Astrocyte of the spinal cord (primary cell): ENCODE measurements around the gene CNKSR3.

ENCODE experiments used
- DNase-seq: peaks from one replicate; pipeline ENCODE4 v3.0.0; 2011; ENCODE audit warnings: low read depth, low spot score
- H3K4me3 ChIP-seq: 2 replicates; pipeline ENCODE4 v1.5.1; 2011; ENCODE audit warnings: low read depth, mild to moderate bottlenecking, low read length, moderate library complexity
- in situ Hi-C: cut with HindIII; loops from 2 replicates; pipeline ENCODE4 v1.10.0; 2017; ENCODE audit warnings: low sequenced_read_pairs
- TF ChIP-seq, protein P1 (sequence below): IDR thresholded peaks from 2 replicates; pipeline ENCODE4 v1.5.1; 2012; ENCODE audit warnings: low read depth, mild to moderate bottlenecking, low read length, inconsistent platforms

CNKSR3 gene

DNA sequence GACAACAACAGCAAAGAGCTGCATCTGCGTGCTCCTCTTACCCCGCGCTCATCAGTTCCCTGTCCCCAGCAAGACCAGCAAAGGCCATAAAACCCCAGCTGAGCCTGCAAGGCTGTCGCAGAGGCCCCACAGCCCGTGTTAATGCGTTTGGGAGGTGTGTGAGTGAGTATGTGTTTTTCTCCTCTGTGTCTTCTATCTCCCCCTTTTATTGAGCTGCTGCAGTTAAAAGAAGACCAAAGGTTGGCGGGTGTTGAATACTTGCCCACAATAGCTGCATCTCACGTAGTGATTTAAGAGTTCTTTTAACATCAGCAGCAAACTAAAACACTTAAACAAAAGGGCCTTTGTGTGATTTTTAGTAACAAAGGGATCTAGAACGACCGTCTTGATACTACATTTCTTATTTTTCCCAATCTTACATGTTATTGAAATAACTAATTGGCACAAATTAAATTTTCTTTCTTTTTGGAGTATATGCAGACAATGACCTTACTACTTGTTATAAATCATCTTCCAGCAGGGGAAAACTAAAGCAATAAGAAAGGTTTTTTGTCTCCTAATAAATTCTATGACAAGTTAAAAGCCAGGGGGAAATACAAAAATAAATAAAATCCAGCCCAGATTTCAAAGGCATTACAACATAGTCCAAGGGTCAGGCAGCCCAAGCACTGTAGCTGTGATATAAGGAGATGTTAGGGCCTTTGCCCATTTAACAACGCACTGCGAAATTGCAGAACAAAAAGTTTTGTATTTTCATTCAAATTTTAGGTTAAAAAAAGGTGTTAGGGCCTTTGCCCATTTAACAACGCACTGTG is 27.2 kb upstream of the CNKSR3 start:
- TF ChIP-seq, protein P1, sequence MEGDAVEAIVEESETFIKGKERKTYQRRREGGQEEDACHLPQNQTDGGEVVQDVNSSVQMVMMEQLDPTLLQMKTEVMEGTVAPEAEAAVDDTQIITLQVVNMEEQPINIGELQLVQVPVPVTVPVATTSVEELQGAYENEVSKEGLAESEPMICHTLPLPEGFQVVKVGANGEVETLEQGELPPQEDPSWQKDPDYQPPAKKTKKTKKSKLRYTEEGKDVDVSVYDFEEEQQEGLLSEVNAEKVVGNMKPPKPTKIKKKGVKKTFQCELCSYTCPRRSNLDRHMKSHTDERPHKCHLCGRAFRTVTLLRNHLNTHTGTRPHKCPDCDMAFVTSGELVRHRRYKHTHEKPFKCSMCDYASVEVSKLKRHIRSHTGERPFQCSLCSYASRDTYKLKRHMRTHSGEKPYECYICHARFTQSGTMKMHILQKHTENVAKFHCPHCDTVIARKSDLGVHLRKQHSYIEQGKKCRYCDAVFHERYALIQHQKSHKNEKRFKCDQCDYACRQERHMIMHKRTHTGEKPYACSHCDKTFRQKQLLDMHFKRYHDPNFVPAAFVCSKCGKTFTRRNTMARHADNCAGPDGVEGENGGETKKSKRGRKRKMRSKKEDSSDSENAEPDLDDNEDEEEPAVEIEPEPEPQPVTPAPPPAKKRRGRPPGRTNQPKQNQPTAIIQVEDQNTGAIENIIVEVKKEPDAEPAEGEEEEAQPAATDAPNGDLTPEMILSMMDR = no peak
- no peak overlapping the region for H3K4me3 ChIP-seq
- DNase-seq = no peak
- in situ Hi-C loops = no loop called here

DNA sequence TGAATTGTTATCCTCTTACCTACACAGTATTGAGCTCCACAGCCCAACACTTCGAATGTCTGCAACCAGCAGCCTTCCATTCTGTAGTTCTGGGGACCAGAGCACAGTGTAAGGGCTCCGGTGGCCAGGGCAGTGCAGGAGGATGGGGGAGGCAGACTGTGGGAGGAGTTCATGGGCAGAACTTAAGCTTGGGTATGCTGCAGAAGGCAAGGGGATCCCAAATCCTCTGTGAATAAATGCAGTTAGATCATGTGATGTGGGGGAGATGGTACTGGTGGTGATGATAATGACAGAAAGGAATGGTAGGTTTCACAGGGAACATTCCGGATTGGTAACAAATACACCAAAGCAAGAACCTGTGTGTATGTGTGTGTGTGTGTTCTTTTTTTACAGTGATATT is 26.5 kb upstream of the CNKSR3 start:
- in situ Hi-C loops = no loop called here
- H3K4me3 ChIP-seq = no peak overlapping the region
- TF ChIP-seq, protein P1 = no peak
- DNase-seq = no peak

DNA sequence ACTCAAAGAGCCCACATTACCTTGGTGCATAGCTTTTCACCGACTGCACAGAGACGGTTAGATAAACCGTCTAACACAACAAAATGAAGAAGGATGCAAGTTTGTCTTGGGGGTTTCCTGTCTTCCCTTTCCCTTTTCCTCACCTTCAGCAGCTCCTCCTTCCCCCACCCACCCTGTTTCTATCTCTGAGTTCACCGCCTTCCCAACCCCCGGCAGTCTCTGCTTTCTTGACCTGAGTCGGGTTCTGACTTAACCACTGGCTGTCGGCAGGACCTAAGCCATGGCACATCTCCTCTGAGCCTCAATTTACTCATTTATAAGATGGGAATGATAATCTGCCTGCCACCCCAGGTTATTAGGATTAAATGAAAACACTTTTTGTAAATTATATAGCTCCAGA is 25.8 kb upstream of the CNKSR3 start:
- in situ Hi-C loops = no loop called here
- no peak overlapping the region for H3K4me3 ChIP-seq
- no peak for DNase-seq
- TF ChIP-seq, protein P1 = no peak

DNA sequence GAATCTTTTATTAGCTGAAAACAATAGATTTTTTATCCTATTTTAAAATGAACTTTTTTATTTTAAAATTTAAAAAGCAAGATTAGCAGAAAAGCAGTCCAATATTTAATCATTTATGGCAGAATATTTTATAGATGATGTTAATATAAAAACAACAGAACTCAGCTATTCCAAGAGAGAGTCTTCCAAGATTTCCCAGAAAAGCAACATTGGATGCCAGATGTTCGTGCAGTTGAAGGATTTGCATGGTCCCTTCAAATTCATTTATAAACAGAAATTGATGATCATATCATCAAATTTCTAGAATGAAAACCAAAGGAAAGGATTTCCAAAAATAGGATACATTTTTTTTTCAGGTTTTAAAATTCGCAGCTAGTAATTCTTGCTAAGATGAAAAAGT is 25.4 kb upstream of the CNKSR3 start:
- no peak for DNase-seq
- in situ Hi-C loops = no loop called here
- TF ChIP-seq, protein P1 = no peak
- H3K4me3 ChIP-seq = no peak overlapping the region

DNA sequence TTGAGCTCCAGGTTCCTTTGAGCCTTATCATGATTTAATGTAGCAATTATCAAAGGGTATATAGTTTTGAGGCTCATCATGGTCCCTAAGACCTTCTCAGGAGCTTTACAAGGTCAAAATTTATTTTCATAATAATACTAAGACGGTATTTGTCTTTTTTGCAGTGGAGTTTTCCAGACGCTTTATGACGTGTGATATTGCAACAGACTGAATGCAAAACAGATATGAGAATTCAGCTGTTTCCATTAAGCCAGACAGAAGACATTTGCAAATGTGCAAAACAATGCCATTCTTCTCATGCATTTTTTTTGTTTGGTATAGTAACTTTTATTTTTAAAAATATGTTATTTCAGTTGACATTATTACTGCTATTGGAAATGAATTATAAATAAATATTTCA is 24.7 kb upstream of the CNKSR3 start:
- DNase-seq = no peak
- in situ Hi-C loops = no loop called here
- no peak overlapping the region for H3K4me3 ChIP-seq
- TF ChIP-seq, protein P1 = no peak

DNA sequence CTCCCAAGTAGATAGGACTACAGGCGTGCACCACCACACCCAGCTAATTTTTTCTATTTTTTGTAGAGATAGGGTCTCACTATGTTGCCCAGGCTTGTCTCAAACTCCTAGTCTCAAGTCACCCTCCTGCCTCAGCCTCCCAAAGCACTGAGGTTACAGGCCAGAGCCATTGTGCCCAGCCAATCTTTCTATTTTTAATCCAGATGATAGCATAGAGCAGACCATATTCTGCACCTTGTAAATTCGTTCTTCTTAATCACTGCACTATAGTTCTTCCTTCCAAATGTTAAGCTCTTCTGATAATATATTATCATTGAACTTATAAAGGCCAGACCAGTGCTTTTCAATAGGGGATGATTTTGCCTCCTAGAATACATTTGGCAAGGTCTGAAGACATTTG is 24.0 kb upstream of the CNKSR3 start:
- TF ChIP-seq, protein P1 = no peak
- in situ Hi-C loops = no loop called here
- no peak overlapping the region for H3K4me3 ChIP-seq
- DNase-seq = no peak

DNA sequence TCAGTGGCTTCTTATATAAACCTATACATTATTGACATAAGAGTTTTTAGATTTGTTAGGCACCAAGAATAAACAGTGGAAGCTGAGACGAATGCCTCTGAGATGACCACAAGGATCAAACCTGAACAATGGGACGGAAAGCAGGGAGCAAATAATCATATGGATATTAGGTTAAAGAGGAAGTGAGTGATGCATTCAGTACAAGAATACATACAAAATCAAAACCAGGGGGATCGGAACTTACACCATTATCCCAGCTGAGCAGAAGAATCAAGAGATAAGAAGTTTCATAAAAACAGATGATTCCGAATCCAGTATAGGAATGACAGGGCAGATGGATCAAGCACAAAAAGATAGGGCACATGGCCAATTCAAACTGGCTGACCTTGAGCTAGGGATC is 21.9 kb upstream of the CNKSR3 start:
- TF ChIP-seq, protein P1 = no peak
- H3K4me3 ChIP-seq = no peak overlapping the region
- in situ Hi-C loops = no loop called here
- DNase-seq = no peak
